Measurements from ENCODE around the gene SFI1. TPM values are rescaled to one million over a fixed set of nuclear protein-coding genes. Genes with fewer than 3 reads are reported as not detected.

Gene SFI1
- total and polyA plus RNA-seq, 2 of the 4 experiments (the other 2 are of a cell fraction): 9.9 to 12.0 TPM

GRCh38 chr22:31652911-31653684, 156.8 kb downstream of the SFI1 start:
- no peak for ATAC-seq (ENCODE audit: low read depth)
- Histone ChIP-seq H3K9me1 (ENCODE audit: insufficient read depth, low read length) (peaks cover 20% of the 10 kb centered on the region), H3K56ac (ENCODE audit: extremely low read depth, insufficient read depth, low read length) (no peak overlapping the region), H3K79me1 (ENCODE audit: low read depth in 1 of 2, low read length in 2 of 2) (peaks cover 38 to 74% of the 10 kb centered on the region in 2 experiments), H3K9ac (ENCODE audit: low read depth, low read length) (no peak overlapping the region; the same call in 1 of the 2 replicates), H3K27me3 (ENCODE audit: control insufficient read depth, insufficient read depth, low read length) (no peaks in the 10 kb centered on the region), H2AFZ (replicated peaks; ENCODE audit: low read length, poor library complexity) (no peak overlapping the region), H2BK5ac (ENCODE audit: low read depth, low read length, poor library complexity, severe bottlenecking) (peak overlapping the region; percentile 27), H2BK20ac (ENCODE audit: low read depth, low read length) (peak overlapping the region; percentile 67; the same call in 1 of the 2 replicates), H3K4me1 (ENCODE audit: control insufficient read depth, insufficient read depth, low read length) (peaks cover 12% of the 10 kb centered on the region), H3K4ac (ENCODE audit: low read depth, low read length) (0 out of 2 replicates have a peak overlapping the region, but pooled peaks have one; percentile 37), H3K23ac (ENCODE audit: low read depth, low read length) (no peak overlapping the region), H3K9me3 (ENCODE audit: control insufficient read depth, insufficient read depth, low read length) (no peaks in the 10 kb centered on the region), H4K91ac (ENCODE audit: insufficient read depth, low read depth, low read length) (peak overlapping the region; percentile 40; the same call in 1 of the 2 replicates), H4K8ac (ENCODE audit: low read depth in 2 of 2, low read length in 2 of 2) (peak overlapping the region in 1 of 2 experiments; percentile 66; a peak in 1 of 4 replicates), H2BK120ac (ENCODE audit: low read depth, low read length) (peak overlapping the region; percentile 42), H3K4me3 (ENCODE audit: insufficient read depth, low read depth, low read length) (no peak overlapping the region), H3K4me2 (ENCODE audit: low read depth, low read length) (no peak overlapping the region), H3K14ac (replicated peaks; ENCODE audit: low read depth, low read length) (0 out of 2 replicates have a peak overlapping the region, but pooled peaks have one; percentile 10), H3K18ac (ENCODE audit: low read depth, low read length) (no peak overlapping the region; the same call in 1 of the 2 replicates), H2AK9ac (replicated peaks; ENCODE audit: low read depth, low read length, poor library complexity) (no peak overlapping the region), H4K20me1 (ENCODE audit: insufficient read depth, low read length) (no peaks in the 10 kb centered on the region; the same call in 1 of the 2 replicates), H4K5ac (ENCODE audit: low read depth, low read length) (peak overlapping the region; percentile 82; the same call in 1 of the 2 replicates), H3K27ac (ENCODE audit: insufficient read depth, low read length) (no peak overlapping the region), H2AK5ac (ENCODE audit: low read depth, low read length) (peak overlapping the region; percentile 58), H3K36me3 (ENCODE audit: control insufficient read depth, insufficient read depth, low read length) (peaks cover 3% of the 10 kb centered on the region), H2BK15ac (ENCODE audit: low read depth, low read length) (peak overlapping the region; percentile 79; the same call in 1 of the 3 replicates)
- no CpG with 5 or more reads among the region's 9 CpGs for WGBS, 2 experiments (ENCODE audit: extremely low coverage in 2 of 2, insufficient read length in 1 of 2)
- no peak for DNase-seq
- in situ Hi-C loops (cut with MboI; ENCODE audit: low sequenced_read_pairs): no loop called here
- ChIA-PET POLR2A (ENCODE audit: unreplicated experiment) (no interaction called here), CTCF (no interaction called here)
- intact Hi-C loops (cut with micrococcal nuclease): no loop called here
- no TSS peak for BruUV-seq (replicated peaks)
- TF ChIP-seq, protein P1, sequence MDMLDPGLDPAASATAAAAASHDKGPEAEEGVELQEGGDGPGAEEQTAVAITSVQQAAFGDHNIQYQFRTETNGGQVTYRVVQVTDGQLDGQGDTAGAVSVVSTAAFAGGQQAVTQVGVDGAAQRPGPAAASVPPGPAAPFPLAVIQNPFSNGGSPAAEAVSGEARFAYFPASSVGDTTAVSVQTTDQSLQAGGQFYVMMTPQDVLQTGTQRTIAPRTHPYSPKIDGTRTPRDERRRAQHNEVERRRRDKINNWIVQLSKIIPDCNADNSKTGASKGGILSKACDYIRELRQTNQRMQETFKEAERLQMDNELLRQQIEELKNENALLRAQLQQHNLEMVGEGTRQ (IDR thresholded peaks at IDR 0.05; ENCODE audit: low read depth, low read length): no peak
- TF ChIP-seq FOS (IDR thresholded peaks at IDR 0.05; ENCODE audit: low read depth, low read length) (no peak), MAFK (IDR thresholded peaks at IDR 0.05; ENCODE audit: low read depth, low read length) (no peak), NFE2L2 (IDR thresholded peaks at IDR 0.05; ENCODE audit: low read depth, low read length) (no peak), CHD1 (IDR thresholded peaks at IDR 0.05; ENCODE audit: low read depth, low read length) (no peak)
- dilution Hi-C loops (cut with HindIII; ENCODE audit: low sequenced_read_pairs, unreplicated experiment): no loop called here

Measured in IMR-90 (cell line).